K562 (cell line): ENCODE measurements around the gene FRMPD4. TPM values are rescaled to one million over a fixed set of nuclear protein-coding genes. Genes with fewer than 3 reads are reported as not detected.

Experiments used
- ATAC-seq: fragments of 200-7000 bp; cut with Tn5 transposase; 3 replicates; pipeline ENCODE4 v1.9.1; 2020; ENCODE audit warnings: moderate library complexity
- BruUV-seq: library from RNA; stranded (reverse); fragments of 400-500 nt; replicated peaks from 2 replicates; lab custom pipeline; 2021; lab: Mats Ljungman, UMichigan
- CTCF ChIA-PET: fragments of 300-600 bp; formaldehyde crosslinking; extraction: SDS; loops from one replicate; lab custom pipeline; 2021; ENCODE audit warnings: low intra/inter-chr PET ratio; lab: Yijun Ruan, JAX
- POLR2A ChIA-PET: fragments of 300-600, 350-650 bp; sonication (Branson Sonifier 250); formaldehyde crosslinking; extraction: SDS; loops from one replicate; lab custom pipeline; 2021; ENCODE audit warnings: antibody characterized with exemption, inconsistent platforms; lab: Yijun Ruan, JAX
- DNase-seq, 4 experiments: peaks; one replicate each; pipeline versions ENCODE4 v3.0.0 to v3.0.0-alpha.2; 2011 to 2018; ENCODE audit warnings: low spot score in 3 of 4, mixed read lengths in 3 of 4; ENCODE audit errors: extremely low read depth in 1 of 4
- FAIRE-seq: peaks from 2 replicates; lab custom pipeline; 2011; peaks lifted over from hg19 to GRCh38; lab: Jason Lieb, UNC
- H2AFZ ChIP-seq: 2 replicates; pipeline ENCODE4 v1.6.0; 2011; ENCODE audit warnings: low read depth, low read length, control low read depth, inconsistent platforms
- H3K27ac ChIP-seq: fragments of 200-600 bp; 3 replicates; pipeline ENCODE4 v1.8.0; 2011; ENCODE audit warnings: low read depth, mild to moderate bottlenecking, control low read depth, inconsistent platforms, low read length, moderate library complexity, mixed read lengths; ENCODE audit errors: extremely low read depth
- H3K27me3 ChIP-seq, 2 experiments: fragments of 300-600 bp in 1 of 2; 2 replicates in 1 of 2; 3 replicates in 1 of 2; pipeline versions ENCODE4 v1.6.0 to v1.8.0; 2011; ENCODE audit warnings: inconsistent platforms in 2 of 2, low read length in 2 of 2, mild to moderate bottlenecking in 1 of 2, mixed read lengths in 1 of 2, moderate library complexity in 1 of 2; ENCODE audit not compliant: control insufficient read depth in 2 of 2, insufficient read depth in 2 of 2
- H3K36me3 ChIP-seq: fragments of 300-600 bp; 3 replicates; pipeline ENCODE4 v1.8.0; 2011; ENCODE audit warnings: mild to moderate bottlenecking, low read length, inconsistent platforms; ENCODE audit not compliant: control insufficient read depth, insufficient read depth
- H3K4me1 ChIP-seq, 2 experiments: fragments of 200-600 bp in 1 of 2; replicated peaks in 1 of 2; 2 replicates in 1 of 2; 3 replicates in 1 of 2; pipeline versions ENCODE4 v1.5.1 to v1.8.0; 2011; ENCODE audit warnings: inconsistent platforms in 2 of 2, low read length in 2 of 2, mild to moderate bottlenecking in 1 of 2, mixed read lengths in 1 of 2, moderate library complexity in 1 of 2; ENCODE audit not compliant: control insufficient read depth in 2 of 2, insufficient read depth in 2 of 2
- H3K4me2 ChIP-seq: 2 replicates; pipeline ENCODE4 v1.6.1; 2011; ENCODE audit warnings: low read length, control low read depth, inconsistent platforms, mixed read lengths; ENCODE audit not compliant: insufficient read depth
- H3K4me3 ChIP-seq: fragments of 200-600 bp; sonication (generic), shearing (Covaris generic); 2 replicates; pipeline ENCODE4 v1.5.1; 2016; ENCODE audit warnings: control low read depth, inconsistent platforms
- H3K79me2 ChIP-seq: fragments of 200-600 bp; 3 replicates; pipeline ENCODE4 v1.8.0; 2011; ENCODE audit warnings: low read length, inconsistent platforms; ENCODE audit not compliant: control insufficient read depth, insufficient read depth
- H3K9ac ChIP-seq, 2 experiments: 2 replicates each; pipeline versions ENCODE4 v1.6.0 to v1.6.1; 2011; ENCODE audit warnings: low read depth in 2 of 2, low read length in 2 of 2, control low read depth in 1 of 2, inconsistent platforms in 1 of 2, mild to moderate bottlenecking in 1 of 2, mixed read lengths in 1 of 2; ENCODE audit not compliant: insufficient read depth in 1 of 2
- H3K9me1 ChIP-seq: one replicate; pipeline ENCODE4 v1.6.0; 2011; ENCODE audit warnings: inconsistent platforms, mild to moderate bottlenecking, low read length, moderate library complexity; ENCODE audit not compliant: control insufficient read depth, insufficient read depth
- H3K9me3 ChIP-seq: replicated peaks from 2 replicates; pipeline ENCODE4 v1.5.1; 2011; ENCODE audit warnings: low read depth, low read length, inconsistent platforms; ENCODE audit not compliant: control insufficient read depth, insufficient read depth
- H4K20me1 ChIP-seq: replicated peaks from 2 replicates; pipeline ENCODE4 v1.6.1; 2011; ENCODE audit warnings: low read length, inconsistent platforms, mixed read lengths; ENCODE audit not compliant: control insufficient read depth, insufficient read depth
- ATF7 ChIP-seq: fragments of 450-650 bp; IDR thresholded peaks from 2 replicates; pipeline ENCODE4 v1.7.1; 2014; ENCODE audit warnings: mild to moderate bottlenecking, moderate library complexity
- BRD4 ChIP-seq: fragments of 200-600 bp; sonication (generic); IDR thresholded peaks from 2 replicates; pipeline ENCODE4 v1.6.1; 2017; ENCODE audit warnings: inconsistent platforms
- CBX5 ChIP-seq: IDR thresholded peaks from 2 replicates; pipeline ENCODE4 v1.6.1; 2014; ENCODE audit warnings: low read depth, borderline replicate concordance
- IRF2 ChIP-seq: sonication (generic); formaldehyde crosslinking; IDR thresholded peaks from 2 replicates; pipeline ENCODE4 v1.8.1; 2022; ENCODE audit warnings: mild to moderate bottlenecking, missing genetic modification reagents
- KLF6 ChIP-seq: fragments of 250-450 bp; sonication (Bioruptor Pico); IDR thresholded peaks from 2 replicates; pipeline ENCODE4 v1.4.0; 2020; ENCODE audit warnings: mild to moderate bottlenecking, moderate library complexity, borderline replicate concordance
- MCM5 ChIP-seq: fragments of 450-650 bp; IDR thresholded peaks from 2 replicates; pipeline ENCODE4 v1.6.1; 2016; ENCODE audit warnings: low read depth
- OTX1 ChIP-seq: fragments of 450-650 bp; formaldehyde crosslinking; IDR thresholded peaks from 2 replicates; pipeline ENCODE4 v1.4.0; 2022; ENCODE audit warnings: mild to moderate bottlenecking
- POLR2G ChIP-seq: fragments of 200-400 bp; formaldehyde crosslinking; IDR thresholded peaks from 2 replicates; pipeline ENCODE4 v1.6.1; 2017; ENCODE audit warnings: low read depth, mild to moderate bottlenecking, antibody characterized with exemption, low read length, moderate library complexity
- PYGO2 ChIP-seq: fragments of 450-650 bp; IDR thresholded peaks from 2 replicates; pipeline ENCODE4 v1.6.1; 2016; ENCODE audit warnings: mild to moderate bottlenecking, missing genetic modification characterization, moderate library complexity, missing compliant biosample characterization
- SAP30 ChIP-seq: fragments of 200-600 bp; sonication (generic); IDR thresholded peaks from 2 replicates; pipeline ENCODE4 v1.6.1; 2012; ENCODE audit warnings: borderline replicate concordance, low read depth, mild to moderate bottlenecking, moderate library complexity, low read length, control low read depth, inconsistent platforms; ENCODE audit not compliant: insufficient read depth, poor library complexity, severe bottlenecking
- SMARCA4 ChIP-seq: fragments of 450-650 bp; IDR thresholded peaks from 2 replicates; pipeline ENCODE4 v1.6.1; 2016
- SNAPC5 ChIP-seq: fragments of 250-450 bp; sonication (Bioruptor Pico); IDR thresholded peaks from 2 replicates; pipeline ENCODE4 v1.8.0; 2021; ENCODE audit warnings: moderate library complexity, mild to moderate bottlenecking, inconsistent platforms
- ZKSCAN1 ChIP-seq: fragments of 150-350 bp; IDR thresholded peaks from 2 replicates; pipeline ENCODE4 v1.6.1; 2016; ENCODE audit warnings: low read depth, low read length
- ZNF253 ChIP-seq: fragments of 250-450 bp; sonication (Bioruptor Pico); conservative IDR thresholded peaks from 2 replicates; pipeline ENCODE4 v1.6.1; 2021; ENCODE audit warnings: mild to moderate bottlenecking
- ZNF316 ChIP-seq: fragments of 450-650 bp; IDR thresholded peaks from 2 replicates; pipeline ENCODE4 v1.6.1; 2016
- ZNF354B ChIP-seq: fragments of 250-450 bp; sonication (Bioruptor Pico); IDR thresholded peaks from 2 replicates; pipeline ENCODE4 v1.4.0; 2020
- ZNF696 ChIP-seq: fragments of 250-450 bp; sonication (Bioruptor Pico); conservative IDR thresholded peaks from 2 replicates; pipeline ENCODE4 v1.4.0; 2020; ENCODE audit warnings: mild to moderate bottlenecking, moderate library complexity
- in situ Hi-C: fragments of 300-500 bp; cut with MboI; formaldehyde crosslinking; loops from 4 replicates; pipeline ENCODE4 v1.15.0; 2018; ENCODE audit warnings: inconsistent platforms, mixed read lengths
- intact Hi-C: fragments of 100-400 bp; cut with micrococcal nuclease; formaldehyde crosslinking; loops from 2 replicates; pipeline ENCODE4 v1.14.2; 2022
- polyA plus RNA-seq, 8 experiments: library from polyadenylated mRNA; depleted of rRNA in 4 of 8; stranded (reverse) in 5 of 8; unstranded in 3 of 8; fragments of >200 nt; fragmentation: Nextera tagmentation in 2 of 8; fragmentation: Illumina TruSeq in 1 of 8; extraction: Ambion mirVana in 2 of 8; extraction: Trizol in 1 of 8; gene quantifications; 2 replicates each; pipeline versions ENCODE4 v1.2.1 to v1.2.3, GENCODE V29; 2011 to 2014; ENCODE audit warnings: inconsistent platforms in 1 of 8, missing spikeins in 1 of 8
- total RNA-seq, 7 experiments: library from RNA; depleted of rRNA in 6 of 7; stranded (reverse); fragments of >200 nt in 6 of 7; fragmentation: Illumina TruSeq in 2 of 7; extraction: Trizol in 2 of 7; gene quantifications; 2 replicates each; pipeline versions ENCODE4 v1.2.1 to v1.2.3, GENCODE V29; 2011 to 2021; ENCODE audit warnings: low replicate concordance in 1 of 7
- TF ChIP-seq, protein P1 (sequence below): sonication (generic); formaldehyde crosslinking; IDR thresholded peaks from 2 replicates; pipeline ENCODE4 v1.4.0; 2020; ENCODE audit warnings: mild to moderate bottlenecking, missing genetic modification reagents

The FRMPD4 gene
- total and polyA plus RNA-seq, 9 of the 15 experiments (the other 6 are each of a cell fraction or from before 2014, with no cell fraction given): not detected

DNA sequence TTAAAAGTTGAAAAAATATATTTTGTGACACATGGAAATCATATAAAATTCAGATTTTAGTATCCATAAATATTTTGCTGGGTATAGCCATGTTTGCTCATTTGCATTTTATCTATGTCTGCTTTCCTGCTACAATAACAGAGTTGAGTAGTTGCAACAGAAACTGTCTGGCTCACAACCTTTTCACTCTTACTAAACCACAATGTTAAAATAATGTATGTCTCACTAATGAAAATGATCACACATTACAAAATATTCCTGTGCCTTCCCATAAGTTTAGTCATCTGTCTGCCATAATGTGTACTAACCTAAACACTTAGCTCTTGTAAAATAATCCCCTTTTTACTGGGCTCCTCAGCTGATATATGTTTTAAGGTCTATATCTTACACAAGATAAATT is 479.0 kb downstream of the FRMPD4 start:
- no peak for TF ChIP-seq IRF2 (CRISPR knock-in tag)
- no peak for TF ChIP-seq POLR2G
- no peak for TF ChIP-seq PYGO2 (tag)
- TF ChIP-seq SMARCA4: no peak
- TF ChIP-seq BRD4: no peak
- TF ChIP-seq ZKSCAN1: no peak
- no peak for TF ChIP-seq SAP30
- no peak for TF ChIP-seq KLF6 (CRISPR knock-in tag)
- no peak for TF ChIP-seq OTX1 (CRISPR knock-in tag)
- TF ChIP-seq ZNF253 (CRISPR knock-in tag): no peak
- no peak for TF ChIP-seq ATF7
- no peak for TF ChIP-seq MCM5
- TF ChIP-seq ZNF354B: no peak
- TF ChIP-seq ZNF316: no peak
- TF ChIP-seq CBX5: no peak
- no peak for TF ChIP-seq SNAPC5 (CRISPR knock-in tag)
- TF ChIP-seq, protein P1, sequence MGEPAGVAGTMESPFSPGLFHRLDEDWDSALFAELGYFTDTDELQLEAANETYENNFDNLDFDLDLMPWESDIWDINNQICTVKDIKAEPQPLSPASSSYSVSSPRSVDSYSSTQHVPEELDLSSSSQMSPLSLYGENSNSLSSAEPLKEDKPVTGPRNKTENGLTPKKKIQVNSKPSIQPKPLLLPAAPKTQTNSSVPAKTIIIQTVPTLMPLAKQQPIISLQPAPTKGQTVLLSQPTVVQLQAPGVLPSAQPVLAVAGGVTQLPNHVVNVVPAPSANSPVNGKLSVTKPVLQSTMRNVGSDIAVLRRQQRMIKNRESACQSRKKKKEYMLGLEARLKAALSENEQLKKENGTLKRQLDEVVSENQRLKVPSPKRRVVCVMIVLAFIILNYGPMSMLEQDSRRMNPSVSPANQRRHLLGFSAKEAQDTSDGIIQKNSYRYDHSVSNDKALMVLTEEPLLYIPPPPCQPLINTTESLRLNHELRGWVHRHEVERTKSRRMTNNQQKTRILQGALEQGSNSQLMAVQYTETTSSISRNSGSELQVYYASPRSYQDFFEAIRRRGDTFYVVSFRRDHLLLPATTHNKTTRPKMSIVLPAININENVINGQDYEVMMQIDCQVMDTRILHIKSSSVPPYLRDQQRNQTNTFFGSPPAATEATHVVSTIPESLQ (CRISPR knock-in tag): no peak
- no peak for TF ChIP-seq ZNF696 (CRISPR knock-in tag)
- Histone ChIP-seq H3K27me3 (no peaks in the 10 kb centered on the region), H3K9ac (no peak overlapping the region), H3K4me3 (no peak overlapping the region), H3K9me3 (no peaks in the 10 kb centered on the region), H3K9me1 (no peaks in the 10 kb centered on the region), H3K4me2 (no peak overlapping the region), H3K27ac (no peak overlapping the region), H2AFZ (no peak overlapping the region), H3K79me2 (no peaks in the 10 kb centered on the region), H3K4me1 (no peaks in the 10 kb centered on the region), H4K20me1 (no peaks in the 10 kb centered on the region), H3K36me3 (no peaks in the 10 kb centered on the region)
- intact Hi-C loops (no loop called here), in situ Hi-C loops (no loop called here)
- FAIRE-seq (no peak), DNase-seq (no peak), ATAC-seq (no peak)
- ChIA-PET POLR2A (no interaction called here), CTCF (no interaction called here)
- BruUV-seq: no TSS peak
